Panc1 (cell line): ENCODE measurements around the gene SKP1. TPM values are rescaled to one million over a fixed set of nuclear protein-coding genes. Genes with fewer than 3 reads are reported as not detected.
A peak's percentile ranks its signal among the peaks of the same experiment; 100 is the strongest.

Experiments used
- ATAC-seq: fragments of 200-7000 bp; cut with Tn5 transposase; 2 replicates; pipeline ENCODE4 v1.9.1; 2020; ENCODE audit warnings: mild to moderate bottlenecking, moderate library complexity
- Bru-seq: library from RNA; stranded (reverse); fragments of 400-500 nt; gene quantifications from one replicate; lab custom pipeline; 2021; lab: Mats Ljungman, UMichigan
- BruChase-seq, 2 experiments: library from RNA; stranded (reverse); fragments of 400-500 nt; gene quantifications; one replicate each; lab custom pipeline; 2021; lab: Mats Ljungman, UMichigan
- BruUV-seq: library from RNA; stranded (reverse); fragments of 400-500 nt; replicated peaks from 2 replicates; lab custom pipeline; 2021; lab: Mats Ljungman, UMichigan
- CTCF ChIA-PET: fragments of 300-600 bp; sonication (Branson Sonifier 250); formaldehyde crosslinking; loops from one replicate; lab custom pipeline; 2022; ENCODE audit warnings: antibody characterized with exemption; lab: Charles Lee
- POLR2A ChIA-PET: fragments of 300-600 bp; sonication (Branson Sonifier 250); formaldehyde crosslinking; loops from one replicate; lab custom pipeline; 2022; ENCODE audit warnings: antibody characterized with exemption; lab: Charles Lee
- DNase-seq: peaks from one replicate; pipeline ENCODE4 v3.0.0-alpha.2; 2010; ENCODE audit warnings: low read depth, low spot score
- H3K27ac ChIP-seq: 2 replicates; pipeline ENCODE4 v1.5.1; 2011; ENCODE audit warnings: mild to moderate bottlenecking, low read length, inconsistent platforms
- H3K27me3 ChIP-seq: fragments of 200-500 bp; sonication (Bioruptor generic); 2 replicates; pipeline ENCODE4 v1.6.0; 2014; ENCODE audit warnings: low read length, inconsistent platforms; ENCODE audit not compliant: control insufficient read depth, insufficient read depth
- H3K36me3 ChIP-seq: fragments of 200-500 bp; sonication (Bioruptor generic); 2 replicates; pipeline ENCODE4 v1.5.1; 2014; ENCODE audit warnings: inconsistent platforms, mild to moderate bottlenecking, low read length, moderate library complexity; ENCODE audit not compliant: control insufficient read depth, insufficient read depth
- H3K4me1 ChIP-seq: 2 replicates; pipeline ENCODE4 v1.5.1; 2011; ENCODE audit warnings: inconsistent platforms, mild to moderate bottlenecking, low read length, moderate library complexity; ENCODE audit not compliant: control insufficient read depth, insufficient read depth
- H3K4me3 ChIP-seq, 2 experiments: 2 replicates each; pipeline ENCODE4 v1.5.1; 2011 to 2012; ENCODE audit warnings: low read depth in 2 of 2, low read length in 2 of 2, mild to moderate bottlenecking in 2 of 2, inconsistent platforms in 1 of 2, moderate library complexity in 1 of 2
- H3K9me3 ChIP-seq: fragments of 200-500 bp; sonication (Bioruptor generic); 2 replicates; pipeline ENCODE4 v1.5.1; 2014; ENCODE audit warnings: low read depth, mild to moderate bottlenecking, inconsistent platforms, low read length, moderate library complexity; ENCODE audit not compliant: control insufficient read depth, insufficient read depth
- CTCF ChIP-seq: fragments of 450-650 bp; IDR thresholded peaks from 2 replicates; pipeline ENCODE4 v1.5.1; 2017; ENCODE audit warnings: mild to moderate bottlenecking
- POLR2AphosphoS5 ChIP-seq: IDR thresholded peaks from 2 replicates; pipeline ENCODE4 v1.6.1; 2012; ENCODE audit warnings: mild to moderate bottlenecking, low read depth, low read length, moderate library complexity
- REST ChIP-seq, 2 experiments: IDR thresholded peaks; 2 replicates each; pipeline ENCODE4 v1.6.1; 2011 to 2012; ENCODE audit warnings: low read depth in 2 of 2, control low read depth in 1 of 2, low read length in 1 of 2, mild to moderate bottlenecking in 1 of 2, moderate library complexity in 1 of 2; ENCODE audit not compliant: insufficient read depth in 1 of 2
- SIN3A ChIP-seq: IDR thresholded peaks from 2 replicates; pipeline ENCODE4 v1.6.1; 2012; ENCODE audit warnings: low read depth, mild to moderate bottlenecking, low read length, moderate library complexity, borderline replicate concordance; ENCODE audit not compliant: insufficient read depth
- TCF7L2 ChIP-seq: IDR thresholded peaks from 2 replicates; pipeline ENCODE4 v1.6.1; 2011; ENCODE audit warnings: mild to moderate bottlenecking, low read depth, low read length, inconsistent platforms
- in situ Hi-C: cut with HindIII; loops from 2 replicates; pipeline ENCODE4 v1.10.0; 2016; ENCODE audit warnings: low sequenced_read_pairs, low pct_unique_long_range_greater_than_20kb
- intact Hi-C: fragments of 100-400 bp; cut with micrococcal nuclease; formaldehyde crosslinking; loops from one replicate; pipeline ENCODE4 v1.10.0; 2022; ENCODE audit not compliant: unreplicated experiment
- long read RNA-seq: library from polyadenylated mRNA; unstranded; transcript quantifications from one replicate; pipeline ENCODE4 v2.0.0, GENCODE V29; 2021; ENCODE audit not compliant: unreplicated experiment
- polyA plus RNA-seq: library from polyadenylated mRNA; unstranded; fragments of >200 nt; gene quantifications from one replicate; pipeline ENCODE4 v1.2.1, GENCODE V29; 2012; ENCODE audit warnings: missing spikeins; ENCODE audit not compliant: insufficient read length
- total RNA-seq: library from RNA; stranded (reverse); gene quantifications from one replicate; pipeline ENCODE4 v1.2.1, GENCODE V29; 2021; ENCODE audit not compliant: unreplicated experiment

Gene SKP1
- 301 TPM for total RNA-seq
- polyA plus RNA-seq: 270 TPM
- Bru-seq, nascent RNA: percentile 94 among the genes with signal in this experiment
- percentile 90 among the genes with signal in this experiment for BruChase-seq, experiment 1, labeled RNA remaining after a 2-hour chase
- percentile 93 among the genes with signal in this experiment for BruChase-seq, experiment 2, labeled RNA remaining after a 6-hour chase
- long read RNA-seq, full-length matches to known transcripts: 501 of 572 reads
- long read RNA-seq, partial matches to known transcripts: 59 of 572 reads
- long read RNA-seq, other reads (novel, unspliced or antisense): 12 of 572 reads

GRCh38 chr5:134176511-134177368, at the start of gene SKP1:
SKP1 (minus strand) TSS chr5:134176950; CDS start chr5:134174022, 2,928 bp downstream.
- DNase-seq (peak; percentile 35), ATAC-seq (peak; percentile 92)
- TF ChIP-seq REST (IDR thresholded peaks at IDR 0.05; ENCODE audit: insufficient read depth in 1 of 2, low read depth in 2 of 2, low read length in 1 of 2): no peak
- TF ChIP-seq POLR2AphosphoS5: peak; percentile 98
- peak; percentile 49; the same call in 1 of the 2 replicates for TF ChIP-seq TCF7L2
- TF ChIP-seq CTCF: no peak
- peak; percentile 79; the same call in 1 of the 2 replicates for TF ChIP-seq SIN3A
- intact Hi-C loops: no loop called here
- ChIA-PET POLR2A (interaction anchor here (0.7 to 1.1 kb wide), 9 partner anchors 9 to 103 kb away, joined by 3 to 4 read pairs (median 3); partner anchors contain the start of gene PPP2CA), CTCF (interaction anchor here (0.6 to 0.8 kb wide), 3 partner anchors 38 to 174 kb away, joined by 3 to 6 read pairs (median 5); no protein-coding TSS in a partner anchor)
- Histone ChIP-seq H3K36me3 (peaks cover 19% of the 10 kb centered on the region), H3K4me1 (peaks cover 22% of the 10 kb centered on the region), H3K27ac (peak within 1 kb of the TSS; percentile 85), H3K27me3 (no peaks in the 10 kb centered on the region), H3K9me3 (no peaks in the 10 kb centered on the region), H3K4me3 (peak within 1 kb of the TSS; percentile 80 to 92)
- no TSS peak for BruUV-seq
- in situ Hi-C loops: no loop called here

GRCh38 chr5:134225780-134226440, 49.2 kb upstream of the SKP1 start, which contains the start of gene PPP2CA:
PPP2CA (minus strand) TSS chr5:134226073; CDS start chr5:134225861, 212 bp downstream.
- DNase-seq (peak; percentile 99), ATAC-seq (peak; percentile 94)
- H3K9me3 ChIP-seq: no peaks in the 10 kb centered on the region
- intact Hi-C loops (loop anchor here (10.0 kb wide), 1 partner anchor 59 kb away; no protein-coding TSS in a partner anchor), in situ Hi-C loops (no loop called here)
- peak within 1 kb of the TSS; percentile 94 to 99 for H3K4me3 ChIP-seq
- no peaks in the 10 kb centered on the region for H3K27me3 ChIP-seq
- ChIA-PET CTCF (interaction anchor here (0.8 to 1.1 kb wide), 2 partner anchors 246 to 352 kb away, joined by 3 to 5 read pairs; no protein-coding TSS in a partner anchor), POLR2A (interaction anchor here (0.6 to 2.5 kb wide), 12 partner anchors 10 to 1310 kb away, joined by 3 to 17 read pairs (median 4); partner anchors contain the start of gene SKP1)
- peaks cover 38% of the 10 kb centered on the region for H3K4me1 ChIP-seq
- H3K27ac ChIP-seq: peak within 1 kb of the TSS; percentile 98
- peaks cover 11% of the 10 kb centered on the region for H3K36me3 ChIP-seq
- TF ChIP-seq CTCF: no peak
- peak; percentile 71; the same call in 1 of the 2 replicates for TF ChIP-seq POLR2AphosphoS5
- no peak for TF ChIP-seq REST (IDR thresholded peaks at IDR 0.05; ENCODE audit: insufficient read depth in 1 of 2, low read depth in 2 of 2, low read length in 1 of 2)
- no peak for TF ChIP-seq TCF7L2
- TF ChIP-seq SIN3A: 0 out of 2 replicates have a peak, but pooled peaks have one; percentile 12
- BruUV-seq: no TSS peak
